ENCODE measurements around the gene KLHL29. TPM values are rescaled to one million over a fixed set of nuclear protein-coding genes. Genes with fewer than 3 reads are reported as not detected.
A peak's percentile ranks its signal among the peaks of the same experiment; 100 is the strongest.

Gene KLHL29
- total RNA-seq, 1 donor from 2014 or later: 8.4 TPM

DNA sequence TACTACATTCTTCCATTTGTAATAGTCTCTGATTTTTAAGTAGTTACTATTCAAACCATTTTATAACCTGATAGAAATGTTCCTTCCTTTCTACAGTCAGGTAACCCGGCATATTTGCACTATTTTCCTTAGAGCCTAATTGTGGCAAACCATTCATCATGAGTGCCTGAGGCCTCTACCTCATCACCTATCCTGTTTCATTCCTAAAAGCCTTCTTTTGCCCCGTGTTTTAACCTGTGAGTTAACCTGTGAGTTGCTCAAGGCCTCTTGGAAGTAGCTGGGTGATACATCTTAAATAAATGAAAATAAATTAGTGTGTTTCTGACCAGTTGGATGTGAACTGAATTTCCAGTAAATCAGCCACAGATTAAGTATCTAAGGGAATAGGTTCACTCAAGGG lies 6.5 kb upstream of the KLHL29 start:
- H3K9me3 Mint-ChIP-seq: no peaks in the 10 kb centered on the region
- H3K4me3 Mint-ChIP-seq: no peak overlapping the region
- DNase-seq (ENCODE audit: low read depth, low spot score): no peak
- no peaks in the 10 kb centered on the region for H3K36me3 Mint-ChIP-seq (ENCODE audit: low read depth)
- TF ChIP-seq, protein P1, sequence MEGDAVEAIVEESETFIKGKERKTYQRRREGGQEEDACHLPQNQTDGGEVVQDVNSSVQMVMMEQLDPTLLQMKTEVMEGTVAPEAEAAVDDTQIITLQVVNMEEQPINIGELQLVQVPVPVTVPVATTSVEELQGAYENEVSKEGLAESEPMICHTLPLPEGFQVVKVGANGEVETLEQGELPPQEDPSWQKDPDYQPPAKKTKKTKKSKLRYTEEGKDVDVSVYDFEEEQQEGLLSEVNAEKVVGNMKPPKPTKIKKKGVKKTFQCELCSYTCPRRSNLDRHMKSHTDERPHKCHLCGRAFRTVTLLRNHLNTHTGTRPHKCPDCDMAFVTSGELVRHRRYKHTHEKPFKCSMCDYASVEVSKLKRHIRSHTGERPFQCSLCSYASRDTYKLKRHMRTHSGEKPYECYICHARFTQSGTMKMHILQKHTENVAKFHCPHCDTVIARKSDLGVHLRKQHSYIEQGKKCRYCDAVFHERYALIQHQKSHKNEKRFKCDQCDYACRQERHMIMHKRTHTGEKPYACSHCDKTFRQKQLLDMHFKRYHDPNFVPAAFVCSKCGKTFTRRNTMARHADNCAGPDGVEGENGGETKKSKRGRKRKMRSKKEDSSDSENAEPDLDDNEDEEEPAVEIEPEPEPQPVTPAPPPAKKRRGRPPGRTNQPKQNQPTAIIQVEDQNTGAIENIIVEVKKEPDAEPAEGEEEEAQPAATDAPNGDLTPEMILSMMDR (conservative IDR thresholded peaks at IDR 0.05): no peak
- peaks cover 28% of the 10 kb centered on the region for H3K4me1 Mint-ChIP-seq
- no peak overlapping the region for H3K27ac Mint-ChIP-seq (ENCODE audit: unreplicated experiment)
- H3K27me3 Mint-ChIP-seq (ENCODE audit: low read depth): peaks cover 19% of the 10 kb centered on the region

GRCh38 chr2:23379220-23379695 lies 5.7 kb upstream of the KLHL29 start:
- H3K36me3 Mint-ChIP-seq (ENCODE audit: low read depth): no peaks in the 10 kb centered on the region
- DNase-seq (ENCODE audit: low read depth, low spot score): no peak
- H3K27me3 Mint-ChIP-seq (ENCODE audit: low read depth): peaks cover 22% of the 10 kb centered on the region
- H3K4me1 Mint-ChIP-seq: peaks cover 30% of the 10 kb centered on the region
- no peaks in the 10 kb centered on the region for H3K9me3 Mint-ChIP-seq
- H3K4me3 Mint-ChIP-seq: no peak overlapping the region
- TF ChIP-seq, protein P1 (conservative IDR thresholded peaks at IDR 0.05): no peak
- no peak overlapping the region for H3K27ac Mint-ChIP-seq (ENCODE audit: unreplicated experiment)

- TF ChIP-seq, protein P1 (conservative IDR thresholded peaks at IDR 0.05): no peak
- no peak for DNase-seq (ENCODE audit: low read depth, low spot score)
- Mint-ChIP-seq H3K27ac (ENCODE audit: unreplicated experiment) (peak overlapping the region; percentile 87), H3K27me3 (ENCODE audit: low read depth) (peaks cover 25% of the 10 kb centered on the region), H3K4me3 (peak overlapping the region; percentile 76), H3K36me3 (ENCODE audit: low read depth) (no peaks in the 10 kb centered on the region), H3K9me3 (no peaks in the 10 kb centered on the region), H3K4me1 (peaks cover 24% of the 10 kb centered on the region)
Observed at GRCh38 chr2:23380562-23381065, 4.4 kb upstream of the KLHL29 start.

GRCh38 chr2:23381084-23381483 lies 3.9 kb upstream of the KLHL29 start:
- Mint-ChIP-seq H3K36me3 (ENCODE audit: low read depth) (no peaks in the 10 kb centered on the region), H3K27ac (ENCODE audit: unreplicated experiment) (peak overlapping the region; percentile 87)

GRCh38 chr2:23381485-23381884 lies 3.5 kb upstream of the KLHL29 start:
- no peak for DNase-seq (ENCODE audit: low read depth, low spot score)
- Mint-ChIP-seq H3K9me3 (no peaks in the 10 kb centered on the region), H3K27ac (ENCODE audit: unreplicated experiment) (no peak overlapping the region), H3K27me3 (ENCODE audit: low read depth) (peaks cover 30% of the 10 kb centered on the region), H3K4me3 (no peak overlapping the region), H3K36me3 (ENCODE audit: low read depth) (no peaks in the 10 kb centered on the region), H3K4me1 (peaks cover 25% of the 10 kb centered on the region)
- TF ChIP-seq, protein P1 (conservative IDR thresholded peaks at IDR 0.05): no peak

More at GRCh38 chr2:23381084-23381483, 3.9 kb upstream of the KLHL29 start:
- Mint-ChIP-seq H3K27me3 (ENCODE audit: low read depth) (peaks cover 26% of the 10 kb centered on the region), H3K4me3 (peak overlapping the region; percentile 76), H3K4me1 (peaks cover 22% of the 10 kb centered on the region), H3K9me3 (no peaks in the 10 kb centered on the region)
- TF ChIP-seq, protein P1 (conservative IDR thresholded peaks at IDR 0.05): no peak
- no peak for DNase-seq (ENCODE audit: low read depth, low spot score)
